ENCODE results near the gene RBM19. TPM values are rescaled to one million over a fixed set of nuclear protein-coding genes. Genes with fewer than 3 reads are reported as not detected.

The RBM19 gene
- total and polyA plus RNA-seq, 11 donors: 12.7 to 27.1 (median 17.4) TPM

- no peaks in the 10 kb centered on the region for H3K9me3 ChIP-seq
- H3K27ac ChIP-seq: no peak overlapping the region
- DNase-seq (no peak), ATAC-seq (no peak)
- H3K27me3 ChIP-seq: peaks cover 0 to 3% (median 0%) of the 10 kb centered on the region in 9 donors
- no peaks in the 10 kb centered on the region for H3K4me1 ChIP-seq
- TF ChIP-seq CTCF (IDR thresholded peaks at IDR 0.05): no peak
- TF ChIP-seq POLR2A (IDR thresholded peaks at IDR 0.05): no peak
- 56 to 62% (median 59%) methylated on average over 10 to 14 of the region's 14 CpGs for WGBS, 4 donors
- H3K4me3 ChIP-seq: no peak overlapping the region
- H3K36me3 ChIP-seq: no peaks in the 10 kb centered on the region
- intact Hi-C loops (cut with DNase I): no loop called here
These were observed 169.1 kb downstream of the RBM19 start for GRCh38 chr12:113796852-113797534.

- Histone ChIP-seq H3K27me3 (peaks cover 0 to 3% (median 0%) of the 10 kb centered on the region in 9 donors), H3K9me3 (no peaks in the 10 kb centered on the region), H3K4me1 (no peaks in the 10 kb centered on the region), H3K27ac (no peak overlapping the region), H3K4me3 (no peak overlapping the region), H3K36me3 (no peaks in the 10 kb centered on the region)
- no peak for ATAC-seq
- intact Hi-C loops (cut with DNase I): no loop called here
- TF ChIP-seq CTCF (IDR thresholded peaks at IDR 0.05) (no peak), POLR2A (IDR thresholded peaks at IDR 0.05) (no peak)
- 55 to 66% (median 65%) methylated on average over 27 to 28 of the region's 28 CpGs for WGBS, 4 donors
- no peak for DNase-seq
These were observed 169.9 kb downstream of the RBM19 start for GRCh38 chr12:113796066-113796827.

- intact Hi-C loops (cut with DNase I): no loop called here
- no peaks in the 10 kb centered on the region for H3K36me3 ChIP-seq
- ATAC-seq (no peak), DNase-seq (no peak)
- no peak overlapping the region for H3K27ac ChIP-seq
- TF ChIP-seq POLR2A (IDR thresholded peaks at IDR 0.05) (no peak), CTCF (IDR thresholded peaks at IDR 0.05) (no peak)
- H3K9me3 ChIP-seq: no peaks in the 10 kb centered on the region
- H3K4me1 ChIP-seq: no peaks in the 10 kb centered on the region
- H3K4me3 ChIP-seq: no peak overlapping the region
- H3K27me3 ChIP-seq: peaks cover 0 to 3% (median 0%) of the 10 kb centered on the region in 9 donors
- WGBS, 4 donors: 59 to 73% (median 63%) methylated on average over 10 of the region's 10 CpGs
These were observed 170.7 kb downstream of the RBM19 start for GRCh38 chr12:113795445-113795844.

- Histone ChIP-seq H3K4me1 (no peaks in the 10 kb centered on the region), H3K9me3 (no peaks in the 10 kb centered on the region), H3K36me3 (no peaks in the 10 kb centered on the region), H3K27ac (no peak overlapping the region), H3K27me3 (peaks cover 0 to 3% (median 0%) of the 10 kb centered on the region in 9 donors), H3K4me3 (no peak overlapping the region)
- no peak for DNase-seq
- no peak for TF ChIP-seq POLR2A (IDR thresholded peaks at IDR 0.05)
- TF ChIP-seq CTCF (IDR thresholded peaks at IDR 0.05): no peak
- 40 to 56% (median 42%) methylated on average over 17 of the region's 17 CpGs for WGBS, 4 donors
- ATAC-seq: no peak
- intact Hi-C loops (cut with DNase I): no loop called here
These were observed 171.4 kb downstream of the RBM19 start for GRCh38 chr12:113794774-113795173.

All from heart left ventricle (tissue), 16 donors.